ENCODE measurements around the gene CD14.
"Not testable (repeated sequence)": the region's sequence is repeated elsewhere in the genome, so short reads cannot be mapped to it uniquely, and the experiment has no call there.

Gene CD14
- total RNA-seq = 0 to 2.7 (median 0.26) reads per million in 3 donors

DNA sequence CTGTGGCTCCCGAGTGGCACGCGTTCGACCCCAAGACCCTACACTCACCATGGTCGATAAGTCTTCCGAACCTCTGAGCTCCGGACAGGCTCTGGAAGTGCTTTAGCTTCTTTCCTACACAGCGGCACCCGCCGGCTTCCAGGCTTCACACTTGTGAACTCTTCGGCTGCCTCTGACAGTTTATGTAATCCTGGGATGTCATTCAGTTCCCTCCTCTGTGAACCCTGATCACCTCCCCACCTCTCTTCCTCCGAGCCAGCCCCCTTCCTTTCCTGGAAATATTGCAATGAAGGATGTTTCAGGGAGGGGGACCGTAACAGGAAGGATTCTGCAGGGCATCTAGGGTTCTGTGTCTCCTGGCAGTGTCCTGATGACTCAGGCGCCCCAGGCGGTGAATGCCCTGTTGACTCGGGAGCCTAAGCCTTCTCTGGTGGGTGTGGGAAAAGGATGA, at the start of gene CD14:
TSS of gene CD14 (minus strand) at position 155 of the 451 bp plus-strand sequence. CDS start at position 51, 104 bp downstream.
- peaks cover 10% of the 10 kb centered on the region for H3K4me1 ChIP-seq (ENCODE audit: control insufficient read depth, insufficient read depth, low read length, poor library complexity, severe bottlenecking)
- H3K27ac ChIP-seq (ENCODE audit: insufficient read depth, low read length, poor library complexity, severe bottlenecking) = peak within 1 kb of the TSS; percentile 58
- H3K27me3 ChIP-seq (replicated peaks; ENCODE audit: control insufficient read depth, insufficient read depth, low read length, poor library complexity, severe bottlenecking) = no peaks in the 10 kb centered on the region
- DNase-seq = no peak
- no peaks in the 10 kb centered on the region for H3K9me3 ChIP-seq (ENCODE audit: control insufficient read depth, low read length)
- H3K36me3 ChIP-seq (ENCODE audit: control insufficient read depth, insufficient read depth, low read length) = no peaks in the 10 kb centered on the region
- H3K4me3 ChIP-seq (ENCODE audit: insufficient read depth, low read depth, low read length, poor library complexity, severe bottlenecking) = peak within 1 kb of the TSS; percentile 65

- Histone ChIP-seq H3K36me3 (ENCODE audit: control insufficient read depth, insufficient read depth, low read length) (peaks cover 69% of the 10 kb centered on the region), H3K9me3 (ENCODE audit: control insufficient read depth, low read length) (no peaks in the 10 kb centered on the region), H3K27ac (ENCODE audit: insufficient read depth, low read length, poor library complexity, severe bottlenecking) (no peak overlapping the region), H3K27me3 (replicated peaks; ENCODE audit: control insufficient read depth, insufficient read depth, low read length, poor library complexity, severe bottlenecking) (no peaks in the 10 kb centered on the region), H3K4me3 (ENCODE audit: insufficient read depth, low read depth, low read length, poor library complexity, severe bottlenecking) (no peak overlapping the region), H3K4me1 (ENCODE audit: control insufficient read depth, insufficient read depth, low read length, poor library complexity, severe bottlenecking) (no peaks in the 10 kb centered on the region)
- no peak for DNase-seq
These were observed 46.0 kb upstream of the CD14 start for GRCh38 chr5:140678993-140679392.

GRCh38 chr5:140677947-140678346, 45.0 kb upstream of the CD14 start:
- H3K9me3 ChIP-seq (ENCODE audit: control insufficient read depth, low read length) = no peaks in the 10 kb centered on the region
- DNase-seq = no peak
- H3K27me3 ChIP-seq (replicated peaks; ENCODE audit: control insufficient read depth, insufficient read depth, low read length, poor library complexity, severe bottlenecking) = no peaks in the 10 kb centered on the region
- peaks cover 78% of the 10 kb centered on the region for H3K36me3 ChIP-seq (ENCODE audit: control insufficient read depth, insufficient read depth, low read length)
- no peak overlapping the region for H3K27ac ChIP-seq (ENCODE audit: insufficient read depth, low read length, poor library complexity, severe bottlenecking)
- no peak overlapping the region for H3K4me3 ChIP-seq (ENCODE audit: insufficient read depth, low read depth, low read length, poor library complexity, severe bottlenecking)
- no peaks in the 10 kb centered on the region for H3K4me1 ChIP-seq (ENCODE audit: control insufficient read depth, insufficient read depth, low read length, poor library complexity, severe bottlenecking)

DNA sequence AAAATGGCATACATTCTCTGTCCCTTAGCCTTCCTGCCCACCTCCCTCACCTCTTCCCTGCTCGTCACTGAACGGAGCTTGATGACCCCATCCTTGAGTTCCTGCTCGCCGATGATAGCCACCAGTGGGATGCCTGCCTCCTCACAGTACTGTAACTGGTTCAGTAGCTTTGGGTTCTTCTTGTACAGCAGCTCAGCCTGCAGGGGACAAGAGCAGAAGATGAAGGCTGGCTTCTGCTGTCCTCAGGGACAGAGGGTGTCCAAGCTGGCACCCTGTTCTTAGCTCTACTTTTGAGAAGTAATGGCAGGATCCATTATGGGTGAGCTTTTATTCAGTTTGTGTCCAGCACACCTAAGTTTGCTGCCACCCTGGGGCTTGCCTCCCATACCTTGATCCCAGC, 41.7 kb upstream of the CD14 start:
- Histone ChIP-seq H3K27me3 (replicated peaks; ENCODE audit: control insufficient read depth, insufficient read depth, low read length, poor library complexity, severe bottlenecking) (no peaks in the 10 kb centered on the region), H3K4me1 (ENCODE audit: control insufficient read depth, insufficient read depth, low read length, poor library complexity, severe bottlenecking) (no peaks in the 10 kb centered on the region), H3K9me3 (ENCODE audit: control insufficient read depth, low read length) (no peaks in the 10 kb centered on the region), H3K4me3 (ENCODE audit: insufficient read depth, low read depth, low read length, poor library complexity, severe bottlenecking) (no peak overlapping the region), H3K27ac (ENCODE audit: insufficient read depth, low read length, poor library complexity, severe bottlenecking) (no peak overlapping the region), H3K36me3 (ENCODE audit: control insufficient read depth, insufficient read depth, low read length) (peaks cover 76% of the 10 kb centered on the region)
- DNase-seq = no peak

DNA sequence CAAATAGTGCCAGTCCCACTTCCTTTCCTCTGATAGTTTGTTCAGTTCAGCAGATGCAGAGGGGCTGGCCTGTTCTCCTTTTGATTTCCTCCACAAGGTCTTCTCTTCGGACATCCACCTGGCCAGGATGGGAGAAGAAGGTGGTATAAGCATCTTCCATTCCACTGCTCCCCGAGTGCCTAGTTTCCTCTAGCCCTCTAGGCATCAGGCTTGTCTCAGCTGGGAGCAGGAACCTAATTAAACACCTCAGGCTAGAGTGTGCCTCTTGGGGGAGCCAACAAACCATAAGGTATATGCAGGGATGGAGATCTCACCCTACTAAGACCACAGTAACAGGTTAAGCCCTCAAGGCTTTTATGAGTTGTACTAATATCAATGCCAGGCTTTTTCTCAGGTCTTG, 41.2 kb upstream of the CD14 start:
- Histone ChIP-seq H3K27me3 (replicated peaks; ENCODE audit: control insufficient read depth, insufficient read depth, low read length, poor library complexity, severe bottlenecking) (no peaks in the 10 kb centered on the region), H3K9me3 (ENCODE audit: control insufficient read depth, low read length) (no peaks in the 10 kb centered on the region), H3K27ac (ENCODE audit: insufficient read depth, low read length, poor library complexity, severe bottlenecking) (no peak overlapping the region), H3K36me3 (ENCODE audit: control insufficient read depth, insufficient read depth, low read length) (peaks cover 76% of the 10 kb centered on the region), H3K4me3 (ENCODE audit: insufficient read depth, low read depth, low read length, poor library complexity, severe bottlenecking) (no peak overlapping the region), H3K4me1 (ENCODE audit: control insufficient read depth, insufficient read depth, low read length, poor library complexity, severe bottlenecking) (no peaks in the 10 kb centered on the region)
- no peak for DNase-seq

DNA sequence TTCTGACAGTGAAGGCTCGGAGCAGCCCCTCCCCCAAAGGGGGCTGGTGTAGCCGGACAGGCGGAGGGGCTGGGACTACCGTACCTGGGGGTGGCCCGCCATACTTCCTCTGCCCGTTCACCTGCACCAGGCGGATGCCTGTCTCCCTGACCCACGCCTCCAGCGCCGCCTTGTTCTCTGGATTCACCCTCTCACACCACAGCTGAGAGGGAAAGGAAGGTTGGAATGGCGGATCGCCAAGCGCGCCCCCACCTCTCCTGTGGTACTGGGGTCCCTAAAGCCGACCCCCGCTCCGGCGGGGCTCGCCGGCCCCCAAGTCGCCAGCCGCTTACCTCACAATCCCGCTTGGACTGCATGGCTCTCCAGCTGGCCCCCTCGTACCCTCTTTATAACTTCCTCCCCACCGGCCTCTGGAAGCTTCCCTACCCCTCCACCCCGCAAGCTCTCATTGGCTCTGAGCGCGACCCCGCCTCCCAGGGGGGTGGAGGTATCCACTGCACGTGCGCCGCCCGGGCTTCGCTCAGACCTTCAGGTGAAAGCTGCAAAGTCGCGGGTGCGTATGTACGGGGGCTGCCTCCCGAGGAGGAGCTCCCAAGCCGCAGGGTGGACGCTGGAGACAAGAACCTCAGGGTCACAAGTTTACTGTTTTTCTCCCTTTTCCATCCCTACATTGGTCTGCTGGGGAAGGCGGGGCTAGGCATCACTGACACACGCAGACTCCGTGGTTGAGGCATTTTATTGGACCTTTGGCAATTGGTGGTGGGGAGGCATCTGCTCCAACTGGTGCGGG, 40.4 kb upstream of the CD14 start, which contains the start of gene DND1:
TSS of gene DND1 (minus strand) at position 390 of the 790 bp plus-strand sequence. CDS start at position 356, 34 bp downstream.
- H3K27me3 ChIP-seq (replicated peaks; ENCODE audit: control insufficient read depth, insufficient read depth, low read length, poor library complexity, severe bottlenecking) = no peaks in the 10 kb centered on the region
- H3K4me1 ChIP-seq (ENCODE audit: control insufficient read depth, insufficient read depth, low read length, poor library complexity, severe bottlenecking) = no peaks in the 10 kb centered on the region
- no peak for DNase-seq
- no peaks in the 10 kb centered on the region for H3K9me3 ChIP-seq (ENCODE audit: control insufficient read depth, low read length)
- H3K4me3 ChIP-seq (ENCODE audit: insufficient read depth, low read depth, low read length, poor library complexity, severe bottlenecking) = no peak within 1 kb of the TSS
- H3K36me3 ChIP-seq (ENCODE audit: control insufficient read depth, insufficient read depth, low read length) = peaks cover 80% of the 10 kb centered on the region
- H3K27ac ChIP-seq (ENCODE audit: insufficient read depth, low read length, poor library complexity, severe bottlenecking) = no peak within 1 kb of the TSS

DNA sequence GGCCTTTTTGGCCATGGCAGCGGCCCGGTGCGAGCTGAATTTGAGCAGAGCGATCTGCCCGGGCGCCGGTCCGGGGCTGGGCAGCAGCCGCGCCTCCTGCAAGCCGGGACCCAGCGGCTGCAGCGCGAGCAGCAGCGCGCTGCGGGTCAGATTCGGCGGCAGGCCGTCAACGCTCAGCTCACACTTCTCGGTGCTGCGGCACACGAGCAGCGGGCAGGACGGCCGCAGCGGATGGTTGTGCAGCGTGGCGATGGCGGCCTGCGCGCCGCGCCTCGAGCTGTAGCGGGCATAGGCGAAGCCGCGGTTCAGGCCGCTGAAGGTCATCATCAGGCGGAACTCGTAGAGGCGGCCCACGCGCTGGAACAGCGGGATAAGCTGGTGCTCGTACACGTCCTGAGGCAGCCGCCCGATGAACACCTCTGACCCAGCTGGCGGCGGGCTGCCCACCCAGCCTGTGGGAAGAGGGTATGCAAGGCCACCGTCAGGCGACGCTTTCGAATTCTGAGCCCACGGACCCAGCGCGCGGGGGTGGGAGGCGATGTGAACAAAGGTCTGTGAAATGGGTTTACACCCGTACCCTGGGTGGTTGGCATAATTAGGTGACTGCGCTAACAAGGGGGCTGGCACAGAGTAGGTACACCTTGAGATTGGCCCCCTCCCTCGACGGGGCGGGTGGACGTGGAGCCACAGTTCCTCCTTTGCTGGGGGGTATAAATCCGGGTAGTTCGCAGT, 39.6 kb upstream of the CD14 start:
- no peak for DNase-seq
- no peaks in the 10 kb centered on the region for H3K27me3 ChIP-seq (replicated peaks; ENCODE audit: control insufficient read depth, insufficient read depth, low read length, poor library complexity, severe bottlenecking)
- no peaks in the 10 kb centered on the region for H3K9me3 ChIP-seq (ENCODE audit: control insufficient read depth, low read length)
- H3K4me3 ChIP-seq (ENCODE audit: insufficient read depth, low read depth, low read length, poor library complexity, severe bottlenecking) = no peak overlapping the region
- no peak overlapping the region for H3K27ac ChIP-seq (ENCODE audit: insufficient read depth, low read length, poor library complexity, severe bottlenecking)
- H3K36me3 ChIP-seq (ENCODE audit: control insufficient read depth, insufficient read depth, low read length) = peaks cover 81% of the 10 kb centered on the region
- H3K4me1 ChIP-seq (ENCODE audit: control insufficient read depth, insufficient read depth, low read length, poor library complexity, severe bottlenecking) = no peaks in the 10 kb centered on the region

- no peaks in the 10 kb centered on the region for H3K27me3 ChIP-seq (replicated peaks; ENCODE audit: control insufficient read depth, insufficient read depth, low read length, poor library complexity, severe bottlenecking)
- no peaks in the 10 kb centered on the region for H3K4me1 ChIP-seq (ENCODE audit: control insufficient read depth, insufficient read depth, low read length, poor library complexity, severe bottlenecking)
- no peak for DNase-seq
- no peak overlapping the region for H3K27ac ChIP-seq (ENCODE audit: insufficient read depth, low read length, poor library complexity, severe bottlenecking)
- no peak overlapping the region for H3K4me3 ChIP-seq (ENCODE audit: insufficient read depth, low read depth, low read length, poor library complexity, severe bottlenecking)
- peaks cover 71% of the 10 kb centered on the region for H3K36me3 ChIP-seq (ENCODE audit: control insufficient read depth, insufficient read depth, low read length)
- H3K9me3 ChIP-seq (ENCODE audit: control insufficient read depth, low read length) = no peaks in the 10 kb centered on the region
These were observed 38.6 kb upstream of the CD14 start for GRCh38 chr5:140671472-140672125.

DNA sequence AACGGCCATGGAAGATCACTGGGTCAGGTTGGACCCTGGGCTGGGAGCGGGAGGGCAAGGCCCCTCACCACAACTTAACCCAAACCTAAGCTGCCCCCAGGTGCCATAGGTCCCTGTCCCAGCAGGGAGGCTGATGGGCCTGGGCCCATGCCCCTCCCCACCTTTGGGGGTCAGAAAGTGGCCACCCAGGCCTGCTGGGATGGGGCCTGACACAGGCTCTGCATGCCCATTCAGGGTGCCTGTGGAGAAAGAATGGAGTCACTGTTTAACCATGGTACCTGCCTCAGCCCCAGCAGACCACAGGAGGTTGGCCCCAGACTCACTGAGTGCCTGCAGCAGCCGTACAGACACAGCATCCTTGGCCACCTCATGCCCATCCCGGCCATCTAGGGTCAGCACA, 38.1 kb upstream of the CD14 start:
- not testable (repeated sequence) for DNase-seq; H3K4me3 ChIP-seq (ENCODE audit: insufficient read depth, low read depth, low read length, poor library complexity, severe bottlenecking); H3K9me3 ChIP-seq (ENCODE audit: control insufficient read depth, low read length); H3K27me3 ChIP-seq (replicated peaks; ENCODE audit: control insufficient read depth, insufficient read depth, low read length, poor library complexity, severe bottlenecking); H3K4me1 ChIP-seq (ENCODE audit: control insufficient read depth, insufficient read depth, low read length, poor library complexity, severe bottlenecking); H3K27ac ChIP-seq (ENCODE audit: insufficient read depth, low read length, poor library complexity, severe bottlenecking)
- H3K36me3 ChIP-seq (ENCODE audit: control insufficient read depth, insufficient read depth, low read length) = peaks cover 65% of the 10 kb centered on the region
